Measurements from ENCODE around the gene PPP1R12A. TPM values are rescaled to one million over a fixed set of nuclear protein-coding genes. Genes with fewer than 3 reads are reported as not detected.
"Not testable (repeated sequence)": the region's sequence is repeated elsewhere in the genome, so short reads cannot be mapped to it uniquely, and the experiment has no call there.

Gene PPP1R12A
- total RNA-seq, 1 donor from 2014 or later = 104 TPM

DNA sequence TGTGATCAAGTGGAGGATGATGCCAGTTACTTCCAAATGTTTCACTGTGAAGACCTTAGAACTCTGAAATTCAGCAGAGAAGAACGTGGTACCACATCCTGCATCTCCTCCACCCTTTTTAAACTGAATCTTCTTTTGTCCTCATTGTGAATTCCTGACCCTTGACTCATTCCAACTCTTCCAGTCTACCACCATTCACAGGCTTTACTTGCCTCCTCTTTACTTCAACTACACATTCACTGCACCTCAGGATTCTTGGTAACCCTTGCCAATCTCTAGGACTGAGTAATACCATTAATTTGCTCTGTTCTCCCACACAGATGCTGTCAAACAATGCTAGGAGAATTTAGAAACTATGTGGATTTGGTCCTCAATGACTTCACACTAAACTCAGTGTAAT, 37.3 kb downstream of the PPP1R12A start:
- intact Hi-C loops (cut with micrococcal nuclease) = no loop called here

DNA sequence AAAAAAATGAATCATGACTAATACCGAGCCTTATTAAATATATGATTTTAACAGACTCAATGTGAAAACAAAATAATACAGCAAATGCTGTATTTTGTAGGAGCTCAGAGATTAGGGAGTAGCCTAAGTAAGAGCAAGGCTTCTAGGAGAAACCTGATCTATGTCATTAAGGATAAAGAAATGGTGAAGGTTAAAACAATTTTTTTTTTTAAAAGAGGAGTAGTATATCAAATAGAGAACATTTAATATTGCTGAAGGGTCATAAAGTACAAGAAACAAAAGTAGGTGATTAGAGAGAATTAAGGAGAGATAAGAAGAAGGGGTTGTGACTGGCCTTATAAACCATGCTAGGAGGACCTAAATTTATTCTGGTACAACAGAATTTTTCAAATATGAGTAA, 39.1 kb downstream of the PPP1R12A start:
- intact Hi-C loops (cut with micrococcal nuclease) = no loop called here

DNA sequence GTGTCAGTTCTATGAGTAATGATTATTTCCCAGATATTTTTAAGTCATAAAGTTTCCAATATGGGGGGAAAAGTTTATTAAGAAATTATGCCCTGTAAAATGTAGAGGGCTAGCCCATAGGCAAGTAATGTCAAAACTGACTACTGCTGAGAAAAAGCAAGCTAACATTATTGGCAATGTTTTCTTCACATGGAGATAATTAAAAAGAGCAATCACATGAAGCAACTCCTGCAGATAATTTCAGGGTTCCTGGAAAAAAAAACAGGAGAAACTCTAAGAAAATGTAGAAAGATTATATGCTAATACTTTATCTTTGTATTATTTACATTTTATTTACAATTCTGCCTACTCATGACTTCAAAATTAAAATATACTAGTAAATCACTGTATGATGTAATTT, 39.8 kb downstream of the PPP1R12A start:
- intact Hi-C loops (cut with micrococcal nuclease) = no loop called here

DNA sequence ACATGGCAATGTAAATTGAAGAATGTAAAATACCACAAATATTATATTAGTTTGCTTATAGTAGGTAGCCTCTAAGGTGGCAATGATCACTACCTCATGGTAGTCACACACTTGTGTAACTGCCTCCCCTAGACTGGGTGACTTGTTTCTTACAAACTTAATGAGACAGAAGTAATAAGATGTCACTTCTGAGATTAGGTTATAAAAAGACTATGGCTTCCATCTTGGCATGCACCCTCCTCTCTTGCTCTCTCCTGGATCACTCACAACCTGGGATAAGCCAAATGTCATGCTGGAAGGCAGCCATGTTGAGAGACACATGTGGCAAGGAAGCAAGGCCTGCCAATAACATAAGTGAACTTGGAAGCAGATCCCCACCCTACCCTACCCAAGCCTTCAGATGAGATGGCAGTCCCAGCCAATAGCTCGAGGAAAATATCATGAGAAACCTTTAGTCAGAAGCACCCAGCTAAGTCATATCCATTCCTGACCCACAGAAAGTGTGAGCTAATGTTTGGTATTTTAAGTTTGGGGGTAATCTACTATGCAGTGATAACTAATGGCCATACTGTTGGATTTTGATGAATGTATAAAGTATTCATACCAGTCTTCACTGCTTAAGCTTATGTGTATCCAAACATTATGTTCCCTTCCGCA, 43.3 kb downstream of the PPP1R12A start:
- intact Hi-C loops (cut with micrococcal nuclease) = no loop called here

DNA sequence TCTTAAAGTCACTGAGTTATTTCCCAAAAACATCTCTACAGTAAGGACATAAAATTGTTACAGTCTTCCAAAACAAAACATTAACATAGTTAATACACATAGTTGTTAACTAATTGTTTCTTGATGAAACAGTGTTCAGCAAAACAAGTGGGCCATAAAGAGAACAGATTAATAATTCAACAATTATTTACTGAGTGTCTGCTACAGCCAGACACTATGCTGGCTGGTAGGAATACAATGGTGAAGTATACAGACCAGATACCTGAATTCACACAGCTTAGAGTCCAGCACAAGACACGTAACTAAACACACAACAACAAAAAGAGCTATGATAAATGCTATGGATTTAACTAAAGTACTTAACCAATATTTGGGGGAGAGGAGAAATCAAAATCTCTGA, 47.0 kb downstream of the PPP1R12A start:
- intact Hi-C loops (cut with micrococcal nuclease) = loop anchor here (1.0 to 2.0 kb wide), 3 partner anchors 47 to 381 kb away; partner anchors contain the start of gene PPP1R12A

DNA sequence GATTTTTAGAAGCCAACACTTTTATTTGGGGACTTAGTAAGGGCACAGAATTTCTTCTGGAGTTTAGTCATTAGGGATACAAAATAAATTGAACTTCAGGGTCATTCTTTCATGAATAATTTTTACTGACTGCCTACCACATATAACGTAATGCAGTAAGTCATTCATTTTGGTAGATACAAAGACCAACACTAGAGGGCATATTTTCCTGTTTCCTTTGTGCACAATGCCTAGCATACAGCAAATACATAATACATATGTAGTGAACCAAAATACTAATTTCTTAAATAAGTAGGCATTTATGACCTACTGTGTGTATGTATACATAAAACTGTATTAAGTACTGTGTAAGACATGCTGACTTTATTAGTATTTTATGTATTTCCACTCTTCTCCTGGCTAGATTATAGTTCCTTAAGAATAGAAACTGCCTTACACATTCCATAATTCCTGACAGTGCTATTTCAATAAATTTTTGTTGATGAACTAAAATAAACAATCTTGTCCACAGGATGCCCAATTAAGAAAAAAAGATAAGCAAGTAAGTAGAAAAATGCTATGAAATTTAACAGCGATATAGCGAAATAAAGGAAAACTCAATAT, 47.9 kb downstream of the PPP1R12A start:
- intact Hi-C loops (cut with micrococcal nuclease) = loop anchor here (1.0 to 2.0 kb wide), 3 partner anchors 48 to 382 kb away; partner anchors contain the start of gene PPP1R12A

DNA sequence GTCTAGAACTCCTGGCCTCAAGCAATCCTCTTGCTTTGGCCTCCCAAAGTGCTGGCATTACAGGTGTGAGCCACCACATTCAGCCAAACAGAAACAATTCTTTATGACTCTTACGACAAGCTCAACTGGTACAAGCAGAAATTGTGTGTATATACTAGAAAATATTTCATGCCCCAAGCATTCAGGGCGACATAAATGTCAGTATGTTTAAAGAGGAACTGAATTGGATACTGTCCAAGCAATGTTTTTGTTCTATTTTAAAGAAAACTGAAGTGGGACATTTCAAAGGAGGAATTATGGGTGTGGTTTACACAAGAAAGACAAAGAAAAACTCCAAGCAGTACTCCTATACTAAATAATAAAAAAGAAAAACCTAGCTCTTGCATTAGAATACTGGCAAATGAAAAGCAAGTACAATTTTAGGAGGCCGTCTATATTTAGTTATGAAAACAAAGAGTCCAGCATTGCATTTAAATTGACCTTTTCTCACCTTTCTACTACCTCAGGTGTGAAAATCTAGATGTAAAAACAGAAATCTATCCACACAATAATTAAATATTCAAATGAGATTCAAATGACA, 48.9 kb downstream of the PPP1R12A start:
- intact Hi-C loops (cut with micrococcal nuclease) = loop anchor here (2.0 kb wide), 1 partner anchor 383 kb away; no protein-coding TSS in a partner anchor

DNA sequence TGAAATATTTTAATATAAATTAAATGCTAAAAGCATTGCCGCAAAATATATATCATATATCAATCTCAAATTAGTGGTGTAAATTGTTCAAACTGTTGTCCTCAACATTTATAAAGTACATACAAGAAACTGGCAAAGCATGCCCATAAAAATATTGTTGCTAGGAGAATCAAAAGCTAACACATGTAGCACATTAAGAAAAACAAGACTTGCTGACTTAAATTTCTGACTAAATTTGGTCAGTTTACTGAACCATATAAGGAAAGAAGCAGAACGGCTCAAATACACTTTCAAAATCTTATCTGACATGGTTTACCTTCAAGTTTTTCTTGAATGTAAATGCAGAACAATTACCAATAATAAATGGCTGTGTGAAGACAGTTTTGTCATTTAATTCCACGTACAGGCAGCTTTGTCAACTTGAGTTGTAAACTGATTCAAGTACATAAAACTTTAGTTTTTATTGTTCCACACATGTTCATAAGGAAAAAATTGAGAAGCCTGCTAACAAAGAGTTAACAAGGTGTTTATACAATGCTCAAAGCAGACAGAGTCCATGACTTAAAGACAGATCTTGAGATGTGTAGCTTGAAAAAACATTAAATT, 50.4 kb downstream of the PPP1R12A start:
- intact Hi-C loops (cut with micrococcal nuclease) = loop anchor here (5.0 kb wide), 1 partner anchor 42 kb away; no protein-coding TSS in a partner anchor

DNA sequence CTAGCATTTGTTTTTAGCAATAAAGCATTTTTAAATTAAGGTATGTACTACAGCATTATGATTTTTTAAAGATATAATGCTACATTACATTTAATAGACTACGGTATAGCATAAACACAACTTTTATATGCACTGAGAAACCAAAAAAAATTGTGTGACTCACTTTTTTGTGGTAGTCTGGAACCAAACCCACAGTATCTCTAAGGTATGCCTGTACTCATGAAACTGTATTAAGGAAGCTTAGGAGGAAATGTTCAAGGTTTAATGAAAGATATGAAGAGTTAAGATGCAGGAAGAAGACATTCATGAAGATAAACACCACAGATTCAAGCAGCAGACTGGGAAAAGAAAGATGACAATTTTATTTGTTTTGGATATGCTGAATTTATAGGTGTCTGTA, 51.7 kb downstream of the PPP1R12A start:
- intact Hi-C loops (cut with micrococcal nuclease) = loop anchor here (5.0 kb wide), 1 partner anchor 41 kb away; no protein-coding TSS in a partner anchor

DNA sequence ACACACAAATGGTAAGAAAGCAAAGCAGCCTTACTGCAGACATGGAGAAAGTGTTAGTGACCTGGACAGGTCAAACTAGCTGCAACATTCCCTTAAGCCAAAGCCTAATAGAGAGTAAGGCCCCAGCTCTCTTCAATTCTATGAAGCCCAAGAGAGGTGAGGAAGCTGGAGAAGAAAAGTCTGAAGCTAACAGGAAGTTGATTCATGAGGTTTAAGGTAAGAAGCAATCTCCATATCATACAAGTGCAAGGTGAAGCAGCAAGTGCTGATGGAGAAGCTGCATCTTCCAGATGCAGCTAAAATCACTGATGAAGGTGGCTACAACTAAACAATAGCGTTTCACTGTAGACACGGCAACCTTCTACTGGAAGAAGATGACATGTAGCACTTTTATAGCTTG, 53.5 kb downstream of the PPP1R12A start:
- intact Hi-C loops (cut with micrococcal nuclease) = loop anchor here (5.0 kb wide), 1 partner anchor 39 kb away; no protein-coding TSS in a partner anchor

DNA sequence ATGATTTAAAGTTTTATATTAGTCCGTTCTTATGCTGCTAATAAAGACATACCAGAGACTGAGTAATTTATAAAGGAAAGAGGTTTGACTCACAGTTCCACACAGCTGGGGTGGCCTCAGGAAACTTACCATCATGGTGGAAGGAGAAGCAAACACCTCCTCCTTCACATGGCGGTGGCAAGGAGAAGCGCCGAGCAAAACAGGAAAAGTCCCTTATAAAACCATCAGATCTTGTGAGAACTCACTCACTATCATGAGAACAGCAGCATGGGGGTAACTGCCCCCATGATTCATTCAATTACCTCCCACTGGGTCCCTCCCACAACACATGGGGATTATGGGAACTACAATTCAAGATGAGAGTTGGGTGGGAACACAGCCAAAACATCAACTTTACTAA, 56.4 kb downstream of the PPP1R12A start:
- intact Hi-C loops (cut with micrococcal nuclease) = not testable (repeated sequence)

DNA sequence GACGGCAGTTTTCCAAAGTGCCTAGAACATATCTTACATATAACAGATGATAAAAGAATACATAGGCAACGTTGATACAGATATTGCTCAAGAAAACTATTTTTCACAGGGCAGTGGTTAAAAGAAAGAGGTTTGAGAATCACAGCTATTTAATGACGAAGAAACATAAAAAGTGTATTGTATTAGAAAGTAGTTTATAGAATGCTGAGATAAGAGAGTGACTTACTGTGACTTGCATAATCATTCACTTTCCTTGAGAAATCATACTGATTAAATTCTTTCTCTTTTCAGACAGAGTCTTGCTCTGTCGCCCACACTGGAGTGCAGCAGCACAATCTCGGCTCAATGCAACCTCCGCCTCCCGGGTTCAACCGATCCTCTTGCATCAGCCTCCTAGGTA, 57.7 kb downstream of the PPP1R12A start:
- intact Hi-C loops (cut with micrococcal nuclease) = no loop called here

DNA sequence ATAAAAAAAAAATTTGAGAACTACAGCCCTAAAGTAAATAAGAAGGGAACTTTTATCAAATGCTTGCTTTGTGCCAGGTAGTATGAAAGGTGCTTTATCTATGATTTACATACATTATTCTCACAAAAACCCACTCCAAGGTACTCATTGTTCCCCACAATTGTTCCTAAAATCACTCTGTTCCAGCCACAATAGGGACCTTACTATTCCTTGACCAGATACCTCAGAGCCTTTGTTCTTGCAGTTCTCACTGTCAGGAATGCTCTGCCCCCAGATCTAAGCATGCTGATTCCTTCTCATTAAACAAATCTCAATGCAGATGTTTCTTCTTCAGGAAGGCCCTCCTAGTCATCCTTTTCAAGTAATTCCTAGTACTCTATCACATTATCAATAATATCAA, 60.2 kb downstream of the PPP1R12A start:
- intact Hi-C loops (cut with micrococcal nuclease) = no loop called here

DNA sequence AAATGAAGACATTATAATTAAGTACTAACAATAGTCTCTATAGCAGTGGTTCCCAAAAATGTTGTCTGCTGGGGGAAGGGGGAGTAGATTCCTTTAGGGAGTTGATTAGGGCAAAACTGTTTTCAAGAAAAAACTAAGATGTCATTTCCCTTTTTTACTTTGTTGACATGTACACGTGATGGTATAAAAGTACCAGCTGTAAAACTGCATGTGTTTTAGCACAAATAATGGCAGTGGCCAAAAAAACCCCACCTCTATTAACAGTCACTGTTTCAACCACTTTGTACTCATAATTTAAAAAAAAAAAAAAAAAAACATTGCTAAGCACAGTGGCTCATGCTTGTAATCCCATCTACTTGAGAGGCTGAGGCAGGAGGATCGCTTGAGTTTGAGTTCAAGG, 61.7 kb downstream of the PPP1R12A start:
- intact Hi-C loops (cut with micrococcal nuclease) = no loop called here

DNA sequence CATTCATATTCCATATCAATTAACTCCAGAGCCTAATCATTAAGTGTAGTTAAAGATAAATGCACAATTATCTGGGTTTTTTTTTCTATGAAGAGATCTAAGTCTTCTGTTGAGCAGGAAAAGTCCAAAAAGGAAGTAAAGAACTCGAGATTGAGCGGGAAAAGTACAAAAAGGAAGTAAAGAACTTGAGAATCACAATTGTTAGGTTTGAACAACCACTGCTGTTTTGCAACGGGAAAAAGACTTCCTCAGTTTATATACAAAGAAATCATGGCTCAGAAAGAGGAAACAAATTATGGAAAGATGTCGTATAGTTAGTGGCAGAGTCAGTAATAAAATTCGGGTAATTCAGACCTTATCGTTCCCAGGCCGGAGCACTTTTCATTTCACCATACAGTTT, 63.3 kb downstream of the PPP1R12A start:
- intact Hi-C loops (cut with micrococcal nuclease) = no loop called here

DNA sequence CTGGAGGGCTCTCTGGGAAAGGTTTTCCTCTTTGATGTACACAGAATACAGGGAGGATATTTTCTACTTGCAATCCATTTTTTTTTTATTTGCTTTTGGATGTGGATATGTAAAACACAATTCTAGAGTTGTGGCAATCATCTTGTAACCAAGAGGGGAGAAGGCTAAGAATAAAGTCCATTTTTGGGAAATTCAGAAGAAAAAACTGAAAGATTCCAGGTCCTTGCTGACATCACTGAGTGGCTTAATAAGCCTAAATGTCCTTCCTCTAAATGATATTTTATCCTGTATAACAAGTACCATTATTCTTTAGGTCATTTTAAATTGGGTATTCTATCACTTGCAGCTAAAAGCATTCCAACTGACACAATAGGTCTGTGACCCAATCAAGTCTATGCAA, 64.0 kb downstream of the PPP1R12A start:
- intact Hi-C loops (cut with micrococcal nuclease) = no loop called here

DNA sequence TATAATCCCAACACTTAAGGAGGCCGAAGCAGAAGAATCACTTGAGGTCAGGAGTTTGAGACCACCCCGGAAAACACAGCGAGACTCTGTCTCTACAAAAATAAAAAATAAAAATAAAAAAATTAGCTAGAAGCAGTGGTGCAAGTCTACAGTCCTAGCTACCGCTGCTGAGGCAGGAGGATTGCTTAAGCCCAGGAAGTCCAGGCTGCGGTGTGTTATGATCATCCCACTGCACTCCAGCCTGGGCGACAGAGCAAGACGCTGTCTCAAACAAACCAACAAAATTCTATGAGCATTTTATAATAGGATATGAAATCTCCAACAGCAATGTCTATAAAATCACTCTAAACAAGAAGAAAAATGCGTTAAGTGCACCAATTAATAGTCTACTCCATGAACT, 75.3 kb downstream of the PPP1R12A start:
- intact Hi-C loops (cut with micrococcal nuclease) = no loop called here

DNA sequence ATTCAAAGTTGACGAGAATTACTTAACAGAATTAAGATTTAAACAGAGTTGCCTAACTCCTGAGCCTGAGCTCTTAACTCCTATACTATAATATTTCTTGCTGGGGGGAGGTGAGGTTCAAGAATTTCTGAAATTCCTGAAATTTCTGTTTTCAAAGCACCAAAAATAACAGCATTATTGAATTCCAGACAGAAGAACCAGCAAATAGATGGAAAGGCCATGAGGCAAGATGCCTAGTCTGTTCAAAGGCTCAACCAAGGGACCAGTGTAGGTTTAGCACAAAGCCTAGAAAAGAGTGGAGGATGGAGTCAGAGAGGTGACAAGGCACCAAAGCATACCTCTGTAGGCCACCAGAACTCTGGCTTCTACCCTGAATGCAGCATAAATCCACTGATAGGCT, 76.4 kb downstream of the PPP1R12A start:
- intact Hi-C loops (cut with micrococcal nuclease) = no loop called here

DNA sequence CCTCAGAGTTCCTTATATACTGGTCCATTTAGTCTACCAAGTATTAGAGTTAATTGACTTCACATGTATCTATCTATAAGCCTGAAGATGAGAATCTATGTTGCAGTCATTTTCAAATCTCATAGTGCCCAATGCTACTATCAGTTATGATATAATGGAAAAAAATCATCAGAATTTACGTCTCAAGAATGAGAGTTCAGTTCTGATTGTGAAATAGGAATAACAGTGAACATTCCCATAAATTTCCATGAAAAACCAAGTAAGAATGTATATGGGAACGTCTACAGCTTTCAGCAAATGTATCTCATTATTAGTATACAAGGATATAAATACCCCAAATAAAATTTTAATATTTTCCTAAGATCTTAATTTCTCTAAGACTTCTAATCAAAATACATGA, 77.2 kb downstream of the PPP1R12A start:
- intact Hi-C loops (cut with micrococcal nuclease) = no loop called here

DNA sequence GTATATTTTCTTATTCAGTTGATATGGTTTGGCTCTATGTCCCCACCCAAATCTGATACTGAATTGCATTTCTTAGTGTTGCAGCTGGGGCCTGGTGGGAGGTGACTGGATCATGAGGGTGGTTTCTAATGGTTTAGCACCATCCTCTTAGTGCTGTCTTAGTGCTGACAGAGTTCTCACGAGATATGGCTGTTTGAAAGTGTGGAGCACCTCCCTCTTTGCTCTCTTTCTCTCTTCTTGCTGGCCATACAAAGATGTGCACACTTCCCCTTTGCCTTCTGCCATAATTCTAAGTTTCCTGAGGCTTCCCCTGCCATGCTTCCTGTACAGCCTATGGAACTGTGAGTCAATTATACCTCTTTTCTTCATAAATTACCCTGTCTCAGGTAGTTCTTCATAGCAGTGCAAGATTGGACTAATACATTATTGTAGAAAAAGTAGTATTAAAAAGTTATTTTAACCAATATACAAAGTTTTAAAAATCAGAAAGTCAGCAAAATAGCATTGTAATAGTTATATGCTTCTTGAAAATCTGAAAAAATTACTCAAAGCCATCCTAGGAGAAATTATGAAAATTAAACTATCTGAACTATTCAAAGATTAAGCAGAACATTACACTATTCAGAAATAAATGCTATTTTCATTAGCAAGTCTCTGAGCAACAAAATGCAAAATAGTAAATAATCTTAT, 84.1 kb downstream of the PPP1R12A start:
- intact Hi-C loops (cut with micrococcal nuclease) = no loop called here

DNA sequence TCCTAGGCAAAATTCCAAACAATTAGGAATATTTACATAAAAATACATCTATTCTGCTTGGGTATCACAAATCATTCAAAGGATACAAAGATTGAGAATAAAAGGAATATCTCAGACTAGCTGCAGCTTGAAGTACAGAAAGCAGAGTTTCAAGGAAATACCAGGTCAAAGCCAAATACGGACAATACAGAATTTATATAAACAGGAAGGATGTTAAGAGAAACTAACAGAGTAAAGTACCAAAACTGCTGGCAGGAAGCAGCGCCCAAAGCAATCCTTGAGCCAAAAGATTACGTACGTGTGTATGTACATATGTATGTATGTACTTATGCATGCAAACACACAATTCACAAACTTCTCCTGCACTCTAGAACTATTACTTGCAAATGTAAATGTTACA, 86.6 kb downstream of the PPP1R12A start:
- intact Hi-C loops (cut with micrococcal nuclease) = no loop called here

DNA sequence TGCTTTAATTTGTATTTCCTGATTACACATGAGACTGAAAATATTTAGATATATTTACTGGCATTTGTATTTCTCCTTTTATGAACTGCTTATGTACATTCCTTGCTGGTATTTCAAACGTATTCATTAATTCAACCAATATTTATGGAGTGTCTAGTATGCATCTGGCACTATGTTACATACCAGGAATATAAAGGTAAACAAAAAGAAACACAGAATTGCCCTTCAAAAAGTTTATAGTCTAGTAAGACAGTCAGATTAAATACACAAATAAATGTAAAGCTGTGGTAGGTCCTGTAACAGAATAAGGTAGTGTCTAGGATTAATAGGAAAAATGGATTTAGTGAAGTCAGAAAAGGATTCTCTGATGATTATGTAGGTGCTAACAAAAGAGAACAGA, 87.5 kb downstream of the PPP1R12A start:
- intact Hi-C loops (cut with micrococcal nuclease) = no loop called here
